Non-pigmented ciliary epithelial cell (primary cell): Measurements from ENCODE around the gene GLDC.
"Not testable (repeated sequence)": the region's sequence is repeated elsewhere in the genome, so short reads cannot be mapped to it uniquely, and the experiment has no call there.

Experiments used
- DNase-seq: peaks from one replicate; pipeline ENCODE4 v3.0.0-alpha.2; 2010; ENCODE audit warnings: low read depth

Gene GLDC

GRCh38 chr9:6565312-6565711 is 80.2 kb downstream of the GLDC start:
- no peak for DNase-seq

- DNase-seq, result no peak
These were observed 80.7 kb downstream of the GLDC start for GRCh38 chr9:6564868-6565267.

- DNase-seq, result no peak
These were observed 81.2 kb downstream of the GLDC start for GRCh38 chr9:6564360-6564759.

GRCh38 chr9:6562871-6563430 is 82.6 kb downstream of the GLDC start:
- no peak for DNase-seq

- DNase-seq, result no peak
These were observed 83.3 kb downstream of the GLDC start for GRCh38 chr9:6562201-6562600.

- no peak for DNase-seq
These were observed 87.5 kb downstream of the GLDC start for GRCh38 chr9:6557883-6558616.

GRCh38 chr9:6553866-6554265 is 91.7 kb downstream of the GLDC start:
- no peak for DNase-seq

GRCh38 chr9:6552498-6553121 is 92.9 kb downstream of the GLDC start:
- no peak for DNase-seq

- DNase-seq, result no peak
These were observed 93.5 kb downstream of the GLDC start for GRCh38 chr9:6552033-6552432.

GRCh38 chr9:6551136-6551535 is 94.4 kb downstream of the GLDC start:
- no peak for DNase-seq

- no peak for DNase-seq
These were observed 96.3 kb downstream of the GLDC start for GRCh38 chr9:6549106-6549800.

GRCh38 chr9:6545017-6545691 is 100.4 kb downstream of the GLDC start:
- DNase-seq, result no peak

GRCh38 chr9:6543204-6543603 is 102.3 kb downstream of the GLDC start:
- DNase-seq, result no peak

GRCh38 chr9:6542617-6543016 is 102.9 kb downstream of the GLDC start:
- not testable (repeated sequence) for DNase-seq

GRCh38 chr9:6538666-6539071 is 106.9 kb downstream of the GLDC start:
- DNase-seq, result no peak

- no peak for DNase-seq
These were observed 109.9 kb downstream of the GLDC start for GRCh38 chr9:6535594-6535993.

- peak; percentile 24 for DNase-seq
These were observed 120.0 kb downstream of the GLDC start for GRCh38 chr9:6525326-6526045.

GRCh38 chr9:6522263-6522662 is 123.3 kb downstream of the GLDC start:
- no peak for DNase-seq

GRCh38 chr9:6512085-6512657 is 133.4 kb downstream of the GLDC start:
- no peak for DNase-seq

- no peak for DNase-seq
These were observed 139.0 kb downstream of the GLDC start for GRCh38 chr9:6506571-6506970.

- no peak for DNase-seq
These were observed 143.1 kb downstream of the GLDC start for GRCh38 chr9:6502399-6502798.
